T-helper 1 cell (primary cell): ENCODE measurements around the gene ADM5.
A peak's percentile ranks its signal among the peaks of the same experiment; 100 is the strongest.

Experiments
- DNase-seq, 5 donors: peaks; one replicate each; pipeline ENCODE4 v3.0.0-alpha.2; 2012 to 2020

The ADM5 gene

DNA sequence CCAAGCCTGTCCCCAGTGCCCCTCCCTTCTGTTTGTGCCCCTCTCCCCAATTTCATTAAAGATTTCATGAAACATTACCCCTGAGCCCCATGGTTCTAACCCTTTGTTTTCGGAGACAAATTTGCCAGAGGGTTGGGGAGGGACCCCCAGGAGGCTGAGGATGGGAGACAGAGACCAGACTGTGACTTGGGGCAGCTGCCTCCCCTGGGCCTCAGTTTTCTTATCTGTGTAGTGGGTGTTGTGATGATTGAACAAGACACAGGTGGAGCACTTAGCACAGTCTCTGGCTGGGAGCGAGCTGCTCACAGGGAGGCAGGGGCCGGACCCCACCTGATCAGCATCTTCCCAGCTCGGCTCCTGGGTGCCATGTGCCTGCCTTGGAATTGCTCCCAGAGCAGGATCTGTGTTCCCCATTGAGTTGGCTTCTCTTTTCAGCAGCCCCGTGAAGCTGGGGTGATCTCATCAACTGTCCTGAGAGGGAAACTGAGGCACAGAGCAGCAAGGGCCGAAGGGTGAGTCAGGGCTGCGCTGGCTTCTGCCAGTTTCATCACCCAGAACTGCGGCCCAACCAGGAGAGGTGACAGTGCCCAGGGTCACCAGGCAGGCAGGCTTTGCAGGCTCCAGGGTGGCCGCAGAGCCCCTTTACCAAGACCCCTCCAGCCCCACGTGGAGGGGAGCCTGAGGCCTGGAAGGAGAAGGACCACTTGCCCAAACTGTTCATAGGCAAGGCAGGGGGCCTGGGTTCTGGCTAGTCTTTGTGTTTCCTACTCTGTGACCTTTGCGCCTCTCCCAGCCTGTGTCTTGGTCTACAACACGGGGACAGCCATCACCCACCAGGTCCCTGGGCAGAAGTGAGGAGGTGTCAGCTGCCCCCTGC, 30.6 kb upstream of the ADM5 start:
- DNase-seq, result no peak

DNA sequence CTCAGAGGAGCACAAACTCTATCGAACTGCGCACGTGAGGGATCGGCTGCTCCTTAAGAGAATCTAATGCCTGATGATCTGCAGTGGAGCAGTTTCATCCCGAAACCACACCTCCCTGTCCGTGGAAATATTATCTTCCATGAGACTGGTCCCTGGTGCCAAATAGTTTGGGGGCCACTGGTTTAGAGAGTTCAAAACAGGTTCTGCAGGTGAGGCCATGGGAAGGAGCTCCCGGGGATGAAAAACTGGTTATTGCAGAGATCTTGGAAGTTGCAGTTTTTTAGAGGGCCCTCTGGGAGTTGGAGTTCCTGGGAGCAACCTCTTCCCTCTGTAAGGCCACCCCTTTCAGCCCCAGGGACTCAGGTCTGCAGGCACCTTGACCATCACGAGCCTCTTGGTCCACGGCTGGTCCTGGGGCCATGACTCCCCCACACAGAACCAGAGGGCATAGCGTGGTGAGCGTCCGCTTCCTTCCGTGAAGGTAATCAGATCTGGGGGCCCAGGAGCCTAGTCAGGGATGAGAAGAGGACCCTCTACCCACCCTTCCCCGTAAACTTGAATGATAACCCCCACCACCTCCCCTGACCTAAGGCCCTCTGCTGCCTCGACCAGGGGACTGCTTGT, 28.9 kb upstream of the ADM5 start:
- no peak for DNase-seq

DNA sequence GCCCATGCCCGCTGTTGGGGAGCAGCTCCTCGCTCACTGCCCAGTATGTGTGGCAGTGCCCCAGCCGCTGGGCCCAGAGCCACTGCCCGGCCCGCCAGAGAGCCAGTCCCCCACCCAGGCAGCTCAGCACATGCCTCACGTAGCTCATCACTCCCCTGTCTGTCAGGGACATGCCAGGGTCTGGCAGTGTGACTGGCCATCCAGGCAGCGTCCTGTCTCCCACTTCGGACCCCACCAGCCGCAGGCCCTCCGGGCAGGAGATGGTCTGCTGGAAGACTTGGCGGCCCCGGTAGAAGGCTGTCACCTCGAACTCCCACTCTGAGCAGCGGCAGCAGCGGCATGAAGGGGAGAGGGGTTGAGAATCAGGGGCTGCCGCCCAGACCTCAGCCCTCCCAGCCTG, 27.4 kb upstream of the ADM5 start:
- DNase-seq, result no peak

DNA sequence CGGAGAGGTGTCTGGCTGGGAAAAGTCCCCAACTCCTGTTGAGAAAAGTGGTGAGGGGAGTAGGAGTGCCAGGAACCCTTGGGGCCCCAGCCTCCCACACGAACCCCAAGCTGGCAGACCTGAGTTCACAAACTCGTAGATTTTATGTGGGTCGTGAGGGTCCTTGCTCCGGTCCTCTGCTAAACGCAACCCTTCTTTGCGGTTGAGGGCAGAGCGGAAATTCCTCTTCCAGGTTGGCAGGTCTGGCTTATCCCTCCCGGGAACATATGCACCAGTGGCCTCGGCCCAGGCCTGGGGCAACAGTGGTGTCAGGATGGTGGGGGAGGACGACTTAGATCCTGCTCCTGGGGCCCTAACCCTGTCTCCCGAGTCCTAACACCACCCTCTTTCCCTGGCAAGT, 26.2 kb upstream of the ADM5 start:
- no peak for DNase-seq

DNA sequence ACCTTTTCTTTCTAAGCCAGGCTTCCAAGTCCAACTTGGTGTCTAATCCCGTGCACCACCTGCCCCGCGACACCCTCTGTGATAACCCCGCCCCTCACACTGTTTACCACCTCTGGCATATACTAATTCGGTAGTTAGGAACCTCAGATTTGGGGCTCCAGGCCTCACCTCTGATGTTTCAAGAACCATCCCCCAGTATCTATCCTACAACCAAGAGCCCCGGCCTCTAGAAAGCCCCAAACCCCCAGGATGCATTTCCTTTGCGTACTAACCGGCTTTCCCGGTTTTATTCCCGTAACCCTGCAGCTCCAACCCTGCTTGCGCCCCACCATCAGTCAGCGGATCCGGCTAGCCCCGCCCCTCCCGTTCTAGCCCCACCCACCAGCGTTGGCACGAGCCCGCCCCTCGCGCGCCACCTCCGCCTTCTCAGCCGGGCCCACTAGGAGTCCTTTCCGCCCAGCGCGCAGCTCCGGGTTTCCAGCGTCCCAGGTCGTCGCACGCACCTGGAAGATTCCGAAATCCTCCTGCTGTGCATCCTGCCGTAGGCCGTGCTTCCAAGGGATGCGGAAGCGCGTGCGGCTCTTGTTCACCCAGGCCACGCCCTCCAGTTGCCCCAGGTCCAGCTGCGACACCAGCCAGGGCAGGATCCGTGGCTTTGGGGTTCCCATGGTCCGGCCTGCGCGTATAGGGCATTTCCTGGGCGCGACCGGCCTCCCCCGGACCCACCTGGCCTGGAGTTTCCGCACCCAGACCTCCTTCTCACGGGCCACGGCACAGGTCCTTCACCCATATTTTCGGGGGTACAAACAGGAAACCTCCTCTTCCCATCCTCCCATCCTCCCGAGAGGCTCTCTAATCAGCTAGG, 25.0 kb upstream of the ADM5 start:
- DNase-seq, result peak; percentile 83 to 93 (median 88)

DNA sequence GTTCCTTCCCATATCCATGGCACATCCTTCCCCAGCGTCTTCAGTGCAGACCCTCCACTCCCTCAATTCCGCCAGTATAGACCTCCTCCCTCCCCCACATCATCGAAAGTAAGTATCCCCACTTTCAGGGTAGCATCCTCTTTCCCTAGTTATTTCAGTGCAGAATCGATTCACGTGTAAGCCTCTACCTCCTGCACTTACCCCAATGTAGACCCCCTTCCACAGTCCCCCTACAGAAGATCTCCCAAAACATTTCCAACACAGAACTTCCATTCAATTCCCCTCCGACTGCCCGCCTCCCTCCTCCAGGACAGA, 24.4 kb upstream of the ADM5 start:
- DNase-seq, result no peak

DNA sequence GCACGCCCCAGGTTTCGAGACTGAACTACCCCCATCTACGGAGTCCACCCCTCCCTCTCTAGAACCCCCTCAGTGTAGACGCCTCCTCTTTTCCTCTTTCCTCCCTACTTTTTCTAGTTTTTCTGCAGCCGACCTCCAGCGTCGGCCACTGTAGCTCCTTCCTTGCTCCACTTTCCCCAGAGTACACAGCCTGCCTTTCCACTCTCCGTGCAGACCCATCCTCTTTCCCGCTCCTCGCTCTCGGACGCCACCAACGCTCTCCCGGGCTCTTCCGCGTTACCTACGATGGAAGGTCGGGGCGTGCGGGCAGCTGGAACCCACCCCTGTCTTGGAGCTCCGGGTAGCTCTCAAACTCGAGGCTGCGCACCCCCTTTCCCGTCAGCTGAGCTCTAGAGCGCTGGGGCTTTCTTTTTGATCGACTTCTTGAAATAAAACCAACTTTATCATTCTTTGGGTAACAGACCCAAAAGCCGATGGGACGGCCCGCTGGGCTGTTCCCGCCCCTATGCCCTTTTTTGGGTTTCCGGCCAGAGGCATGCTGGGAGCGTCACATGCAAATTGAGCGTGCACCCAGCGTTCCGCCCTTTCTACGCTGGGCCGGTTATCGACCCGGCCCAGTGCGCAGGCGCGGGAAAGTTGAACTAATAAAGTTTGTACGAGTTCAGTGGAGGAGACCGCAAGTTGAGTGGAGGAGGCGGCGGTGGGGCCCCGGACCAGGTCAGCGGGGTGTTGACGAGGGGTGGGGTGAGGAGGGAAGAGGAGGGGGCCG, 23.9 kb upstream of the ADM5 start, which contains the start of the genes BCL2L12 and IRF3:
BCL2L12 (plus strand) TSS at position 583 of the 769 bp plus-strand sequence. CDS start 760 bp downstream, outside the sequence.
IRF3 (minus strand) TSS at position 507 of the 769 bp plus-strand sequence. CDS start 1,019 bp downstream, outside the sequence.
- peak; percentile 97 to 100 (median 99) for DNase-seq

DNA sequence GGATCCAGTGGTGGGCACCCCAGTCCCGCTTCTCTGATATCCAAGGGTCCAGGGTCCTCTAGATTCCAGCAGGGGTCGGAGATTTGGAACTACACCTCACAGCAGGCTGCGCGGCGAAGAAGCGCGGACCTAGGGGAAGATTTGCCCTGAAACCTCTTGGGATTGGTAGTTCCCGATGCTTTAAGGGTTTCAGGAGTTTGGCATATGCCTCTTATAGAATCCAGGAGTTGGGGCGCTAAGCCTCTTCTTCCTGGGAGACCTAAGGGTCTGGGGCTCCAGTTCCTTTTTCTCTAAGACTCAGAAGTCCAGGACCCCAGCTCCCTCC, 23.3 kb upstream of the ADM5 start:
- no peak for DNase-seq

DNA sequence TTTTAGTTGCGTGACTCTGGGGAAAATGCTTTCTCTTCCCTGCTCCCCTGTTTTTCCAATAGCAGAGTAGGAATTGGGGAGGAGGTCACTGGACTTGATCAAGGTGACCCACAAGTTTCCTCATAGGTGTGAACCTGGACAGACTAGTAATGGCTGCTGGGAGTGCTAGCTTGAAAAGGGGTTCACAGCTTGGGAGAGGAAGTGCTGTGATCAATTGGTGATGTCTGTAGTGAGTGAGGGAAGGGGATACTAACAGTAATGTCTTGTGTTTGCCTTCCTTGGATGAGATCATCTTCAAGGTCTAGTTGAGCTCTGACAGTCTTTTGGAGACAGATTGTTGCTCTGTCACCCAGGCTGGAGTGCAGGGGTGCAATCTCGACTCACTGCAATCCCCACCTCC, 21.9 kb upstream of the ADM5 start:
- no peak for DNase-seq

DNA sequence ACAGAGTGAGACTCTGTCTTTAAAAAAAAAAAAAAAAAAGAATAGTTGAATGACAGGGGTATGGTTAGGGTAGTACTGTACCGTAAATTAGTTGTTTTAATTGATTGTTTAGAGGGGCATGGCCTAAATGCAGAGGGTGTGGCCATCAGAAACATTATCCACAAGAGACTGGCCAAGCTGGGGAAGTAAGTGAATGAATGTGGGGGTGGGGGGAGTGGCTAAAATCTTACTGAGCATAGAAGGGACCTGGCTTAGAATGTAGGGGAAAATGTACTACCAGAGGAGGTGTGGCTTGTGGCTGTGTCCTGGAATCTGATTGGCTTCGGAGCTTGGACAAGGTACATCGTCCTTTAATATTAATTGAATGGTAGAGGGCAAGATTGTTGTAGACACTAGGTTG, 19.9 kb upstream of the ADM5 start:
- DNase-seq, result no peak

DNA sequence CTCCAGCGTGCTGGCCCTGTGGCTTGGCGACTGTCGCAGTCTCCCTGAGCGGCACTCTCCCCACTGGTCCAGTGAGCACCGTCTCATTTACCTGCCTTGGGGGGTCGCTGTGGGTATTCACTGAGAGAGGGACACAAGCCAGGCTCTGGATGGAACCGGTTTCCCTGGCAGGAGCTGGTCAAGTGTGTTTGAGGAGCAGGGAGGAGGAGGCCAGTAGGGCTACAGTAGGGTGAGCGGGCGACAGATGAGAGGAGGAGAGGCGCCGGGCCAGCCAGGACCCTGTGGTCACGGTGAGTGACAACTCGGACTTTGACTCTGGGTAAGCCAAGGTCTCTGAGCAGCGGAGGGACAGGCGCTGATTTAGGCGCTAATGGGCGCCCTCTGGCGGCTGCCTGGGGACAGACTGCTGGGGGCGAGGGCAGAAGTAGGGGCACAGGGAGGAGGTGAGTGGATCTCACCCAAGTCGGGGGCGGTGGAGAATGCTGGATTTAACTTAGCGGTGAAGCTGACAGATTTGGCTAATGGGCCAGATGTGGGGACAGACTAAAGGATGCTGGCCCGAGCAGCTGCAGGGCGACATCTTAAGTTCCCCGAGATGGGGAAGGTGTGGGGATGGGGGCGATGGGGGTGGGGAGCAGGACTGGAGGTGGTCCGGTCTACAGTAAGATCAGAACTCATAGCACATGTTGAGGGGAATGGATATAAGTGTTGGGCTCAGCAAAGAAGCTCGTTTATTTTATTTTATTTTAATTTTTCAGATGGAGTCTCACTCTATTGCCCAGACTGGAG, 17.1 kb upstream of the ADM5 start:
- DNase-seq, result peak; percentile 46 to 70 (median 67)

DNA sequence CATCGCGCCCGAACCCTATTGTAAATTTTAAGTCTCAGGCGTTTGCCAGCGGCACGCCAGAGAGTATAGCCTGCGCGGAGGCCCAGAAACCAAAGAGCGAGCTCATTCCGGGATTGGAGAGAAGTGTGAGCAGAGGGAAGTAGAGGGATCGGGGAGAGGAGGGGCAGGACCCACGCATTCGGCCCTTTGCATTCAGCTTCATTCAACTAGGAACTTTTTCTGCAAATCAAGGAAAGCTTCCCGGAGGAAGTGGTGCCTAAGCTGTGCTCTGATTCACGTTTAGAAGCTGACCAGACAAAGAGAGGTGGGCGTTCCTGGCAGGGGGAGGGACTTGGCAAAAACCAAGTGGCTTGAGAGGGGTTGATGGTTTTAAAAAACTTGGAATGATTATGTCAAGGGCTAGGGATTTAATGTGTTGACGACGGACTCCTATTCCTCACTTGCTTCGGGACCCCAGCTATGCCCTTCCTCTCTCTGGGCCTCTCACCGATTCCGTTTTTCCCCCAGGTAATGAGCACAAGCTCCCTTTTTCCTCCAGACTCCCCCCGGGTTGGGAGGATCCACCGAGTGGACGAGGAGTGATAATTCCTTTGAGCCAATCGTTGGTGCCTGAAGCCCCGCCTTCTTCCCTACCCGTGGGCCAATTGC, 13.1 kb upstream of the ADM5 start:
- peak in 1 of 5 donors; percentile 45 for DNase-seq

DNA sequence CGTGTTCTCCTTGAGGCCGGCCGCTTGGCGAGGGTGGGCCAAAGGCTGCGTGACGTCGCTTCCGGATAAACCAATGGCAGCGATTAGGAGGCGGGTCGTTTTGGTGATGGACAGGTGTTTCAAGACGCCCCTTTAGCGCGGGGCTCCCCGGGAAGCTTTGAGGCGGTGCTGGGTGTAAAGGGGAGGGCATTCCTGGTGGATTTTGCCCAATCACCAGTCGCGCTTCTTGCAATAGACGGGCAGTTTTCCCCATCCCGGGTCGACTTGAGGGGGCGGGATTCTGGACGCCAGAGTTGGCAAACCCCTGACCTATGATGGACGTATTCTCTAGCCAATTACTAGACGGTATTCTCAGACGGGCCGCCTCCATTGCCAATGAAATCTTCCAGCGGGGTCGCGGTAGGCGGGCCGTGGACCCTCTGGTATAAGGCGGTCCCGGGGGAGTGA, 12.6 kb upstream of the ADM5 start:
- DNase-seq, result peak; percentile 96 to 100 (median 98)

DNA sequence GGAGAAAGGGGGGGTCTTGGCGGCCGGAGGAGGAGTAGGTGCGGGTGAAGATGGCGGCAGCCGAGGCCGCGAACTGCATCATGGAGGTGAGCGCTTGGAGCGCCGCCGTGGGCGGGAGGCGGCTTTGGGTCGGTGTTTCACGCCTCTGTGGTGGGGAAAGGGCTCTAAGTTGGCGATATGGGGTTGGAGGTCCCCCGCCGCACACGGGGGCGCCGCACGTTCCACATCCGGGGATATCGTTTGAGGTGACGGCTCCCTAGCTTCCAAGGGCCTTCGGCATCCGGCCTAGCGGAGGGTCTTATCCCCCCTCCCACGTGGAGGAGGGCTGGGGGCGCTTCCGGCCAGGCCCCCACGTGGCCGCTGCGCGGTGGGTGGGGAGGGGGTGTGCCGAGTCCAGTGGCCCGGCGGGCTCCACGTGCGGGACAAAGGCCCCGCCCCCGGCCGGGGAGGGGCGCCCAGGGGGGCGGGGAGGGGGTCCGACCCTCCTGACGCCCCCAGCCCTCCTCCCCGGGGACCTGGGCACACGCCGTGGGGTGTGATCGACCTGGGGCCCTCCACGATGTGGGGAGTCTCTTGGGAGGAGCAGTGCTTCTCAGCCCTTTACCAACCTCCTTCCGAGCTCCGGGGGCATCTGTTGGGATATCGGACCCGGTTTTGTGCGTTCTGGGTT, 12.0 kb upstream of the ADM5 start, which contains the start of gene PRMT1:
PRMT1 (plus strand) TSS at position 41 of the 670 bp plus-strand sequence; CDS start at position 51, 10 bp downstream.
- peak in 4 of 5 donors; percentile 45 to 61 (median 52) for DNase-seq

DNA sequence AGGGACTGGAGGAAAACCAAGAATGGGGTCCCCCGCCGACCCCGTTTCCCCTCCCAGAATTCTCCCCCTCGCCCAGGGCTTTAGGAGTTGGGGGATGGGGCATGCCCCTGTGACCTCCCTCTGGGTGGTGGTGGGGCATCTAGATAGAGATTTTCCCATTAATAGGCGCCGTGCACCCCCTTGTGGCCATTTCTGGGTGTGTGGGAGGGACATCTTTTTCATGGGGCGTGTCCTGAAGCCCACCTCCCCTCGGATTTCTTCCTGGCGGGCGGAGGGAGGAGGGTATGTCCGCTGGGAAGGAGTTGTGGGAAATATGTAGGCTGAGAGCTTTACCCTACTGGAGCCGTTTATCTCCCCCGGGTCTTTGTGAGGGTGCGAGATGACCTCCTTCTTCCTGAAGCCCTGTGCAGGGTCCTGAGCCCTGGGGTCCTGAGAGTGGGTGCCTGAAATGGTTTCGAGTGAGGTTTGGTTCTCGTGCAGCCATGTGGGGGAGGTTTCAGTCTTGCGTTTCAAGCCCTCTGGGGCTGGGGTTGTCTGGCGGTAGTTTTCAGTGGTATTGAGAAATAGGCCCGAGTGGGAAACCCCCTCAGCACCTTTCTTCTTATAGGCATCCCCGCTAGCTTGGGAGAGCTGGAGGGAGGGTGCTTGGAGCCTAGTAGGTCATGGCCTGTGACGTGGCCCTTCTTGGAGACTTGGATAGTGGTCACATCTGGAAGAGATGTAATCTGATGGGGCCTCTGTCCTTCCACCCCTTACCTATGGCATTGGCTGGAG, 11.3 kb upstream of the ADM5 start:
- DNase-seq, result peak; percentile 50 to 80 (median 69)

DNA sequence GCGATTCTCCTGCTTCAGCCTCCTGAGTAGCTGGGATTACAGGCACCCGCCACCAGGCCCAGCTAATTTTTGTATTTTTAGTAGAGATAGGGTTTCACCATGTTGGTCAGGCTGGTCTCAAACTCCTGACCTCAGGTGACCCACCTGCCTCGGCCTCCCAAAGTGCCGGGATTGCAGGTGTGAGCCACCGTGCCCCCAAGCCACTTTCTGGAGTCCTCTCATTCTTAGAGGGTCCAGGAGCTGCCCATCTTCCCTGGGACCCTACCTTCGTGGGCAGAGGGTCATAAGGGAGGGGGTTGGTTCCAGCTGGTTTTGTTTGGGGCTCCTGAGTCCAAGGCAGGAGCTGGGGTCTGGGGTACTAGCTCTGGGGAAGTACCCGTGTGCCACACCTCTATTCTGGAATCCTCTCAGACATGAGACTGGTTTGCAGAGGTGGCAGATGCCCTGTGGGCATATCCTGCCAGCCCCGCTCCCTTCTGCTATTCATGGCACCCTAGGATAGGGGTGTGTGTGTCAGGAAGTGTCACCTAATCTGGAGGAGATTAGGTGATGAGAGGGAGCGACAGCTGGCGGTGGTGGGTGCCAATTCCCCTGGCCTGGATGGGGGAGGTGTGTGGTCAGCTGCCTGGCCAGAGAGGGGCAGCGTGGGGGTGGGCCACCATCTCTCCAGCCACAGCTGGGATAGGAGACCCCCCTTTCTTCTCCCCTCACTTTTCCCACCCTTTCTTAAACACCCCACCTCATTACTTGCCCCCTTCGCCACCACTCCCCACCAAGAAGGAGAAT, 10.2 kb upstream of the ADM5 start:
- DNase-seq, result no peak

DNA sequence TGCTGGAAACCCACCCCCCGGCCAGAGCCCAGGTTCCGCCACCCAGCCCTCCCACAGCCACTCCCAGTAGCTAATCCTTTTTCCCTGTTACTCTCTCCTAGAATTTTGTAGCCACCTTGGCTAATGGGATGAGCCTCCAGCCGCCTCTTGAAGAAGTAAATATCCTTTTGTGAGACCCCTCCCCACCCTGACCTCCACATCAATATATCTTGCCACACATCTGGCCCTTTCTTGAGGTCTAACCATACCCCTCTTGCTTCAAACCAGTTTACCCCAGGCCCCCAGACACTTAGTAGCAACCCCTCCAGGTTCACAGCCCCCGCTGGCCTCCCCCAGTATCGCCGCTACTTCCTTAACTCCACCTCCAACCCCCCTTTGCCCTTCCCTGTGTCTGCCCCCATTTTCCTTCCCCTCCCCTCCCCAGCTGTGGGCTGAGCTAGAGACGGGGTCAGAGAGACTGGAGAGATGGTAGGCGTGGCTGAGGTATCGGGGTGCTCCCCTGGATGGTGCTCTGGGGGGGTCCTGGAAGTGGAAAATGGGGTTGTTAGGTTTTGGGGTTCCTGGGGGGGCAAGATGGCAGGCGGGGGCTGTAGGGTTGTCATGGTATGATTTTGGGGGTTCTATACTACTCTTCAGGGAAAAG, 9.5 kb upstream of the ADM5 start:
- no peak for DNase-seq
